Measurements from ENCODE around the gene ABHD16A.

DNA sequence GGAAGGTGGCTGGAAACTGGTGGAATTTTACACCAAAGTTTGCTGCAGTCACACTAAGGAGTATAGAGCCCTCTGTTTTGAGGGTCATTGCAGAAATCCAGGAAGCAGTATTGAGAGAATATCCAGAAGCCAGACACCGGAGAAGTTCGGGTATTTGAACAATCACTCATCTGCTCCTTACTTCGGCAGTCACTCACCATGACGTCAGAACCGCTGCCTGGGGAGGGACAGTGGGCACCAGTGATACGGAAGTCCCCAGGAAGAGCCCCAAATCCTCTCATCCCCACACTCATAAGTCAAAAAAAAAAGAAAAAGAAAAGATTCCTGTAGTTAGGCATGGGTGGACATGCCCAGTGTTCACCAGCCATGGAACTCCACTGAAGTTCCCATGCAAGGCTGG, 26.2 kb downstream of the ABHD16A start:
- TF ChIP-seq, protein P1, sequence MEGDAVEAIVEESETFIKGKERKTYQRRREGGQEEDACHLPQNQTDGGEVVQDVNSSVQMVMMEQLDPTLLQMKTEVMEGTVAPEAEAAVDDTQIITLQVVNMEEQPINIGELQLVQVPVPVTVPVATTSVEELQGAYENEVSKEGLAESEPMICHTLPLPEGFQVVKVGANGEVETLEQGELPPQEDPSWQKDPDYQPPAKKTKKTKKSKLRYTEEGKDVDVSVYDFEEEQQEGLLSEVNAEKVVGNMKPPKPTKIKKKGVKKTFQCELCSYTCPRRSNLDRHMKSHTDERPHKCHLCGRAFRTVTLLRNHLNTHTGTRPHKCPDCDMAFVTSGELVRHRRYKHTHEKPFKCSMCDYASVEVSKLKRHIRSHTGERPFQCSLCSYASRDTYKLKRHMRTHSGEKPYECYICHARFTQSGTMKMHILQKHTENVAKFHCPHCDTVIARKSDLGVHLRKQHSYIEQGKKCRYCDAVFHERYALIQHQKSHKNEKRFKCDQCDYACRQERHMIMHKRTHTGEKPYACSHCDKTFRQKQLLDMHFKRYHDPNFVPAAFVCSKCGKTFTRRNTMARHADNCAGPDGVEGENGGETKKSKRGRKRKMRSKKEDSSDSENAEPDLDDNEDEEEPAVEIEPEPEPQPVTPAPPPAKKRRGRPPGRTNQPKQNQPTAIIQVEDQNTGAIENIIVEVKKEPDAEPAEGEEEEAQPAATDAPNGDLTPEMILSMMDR (conservative IDR thresholded peaks at IDR 0.05; ENCODE audit: low read length), result no peak
- no peak for TF ChIP-seq EZH2phosphoT487 (IDR thresholded peaks at IDR 0.05; ENCODE audit: borderline replicate concordance)
